H9 (cell line): Measurements from ENCODE around the gene WRAP73. TPM values are rescaled to one million over a fixed set of nuclear protein-coding genes. Genes with fewer than 3 reads are reported as not detected.

ENCODE experiments used
- DNase-seq: peaks from one replicate; pipeline ENCODE4 v3.0.0-alpha.2; 2017
- H2AFZ ChIP-seq: one replicate; pipeline ENCODE4 v1.6.1; 2013; ENCODE audit warnings: mild to moderate bottlenecking, low read length, control low read depth, moderate library complexity
- H2AK5ac ChIP-seq: 2 replicates; pipeline ENCODE4 v1.6.1; 2013; ENCODE audit warnings: low read length, control low read depth, mixed read lengths; ENCODE audit not compliant: insufficient read length
- H2BK120ac ChIP-seq: one replicate; pipeline ENCODE4 v1.6.1; 2013; ENCODE audit warnings: low read depth, mild to moderate bottlenecking, low read length, control low read depth, inconsistent platforms; ENCODE audit not compliant: poor library complexity, severe bottlenecking
- H2BK12ac ChIP-seq: 2 replicates; pipeline ENCODE4 v1.6.1; 2013; ENCODE audit warnings: low read length, control low read depth, mixed read lengths, low read depth; ENCODE audit not compliant: insufficient read length
- H2BK15ac ChIP-seq: 2 replicates; pipeline ENCODE4 v1.6.1; 2013; ENCODE audit warnings: low read depth, low read length, control low read depth
- H2BK20ac ChIP-seq: one replicate; pipeline ENCODE4 v1.6.1; 2013; ENCODE audit warnings: low read depth, mild to moderate bottlenecking, low read length, control low read depth, inconsistent platforms; ENCODE audit not compliant: poor library complexity, severe bottlenecking
- H2BK5ac ChIP-seq: 2 replicates; pipeline ENCODE4 v1.6.1; 2013; ENCODE audit warnings: low read length, control low read depth, mixed read lengths; ENCODE audit not compliant: insufficient read length
- H3K14ac ChIP-seq: 2 replicates; pipeline ENCODE4 v1.6.1; 2013; ENCODE audit warnings: low read length, control low read depth; ENCODE audit not compliant: insufficient read depth
- H3K18ac ChIP-seq: 2 replicates; pipeline ENCODE4 v1.6.1; 2013; ENCODE audit warnings: low read depth, mild to moderate bottlenecking, mixed read lengths, low read length, control low read depth; ENCODE audit not compliant: insufficient read length
- H3K23ac ChIP-seq: 2 replicates; pipeline ENCODE4 v1.6.1; 2013; ENCODE audit warnings: low read length, control low read depth, mixed read lengths, low read depth; ENCODE audit not compliant: insufficient read length
- H3K23me2 ChIP-seq: 2 replicates; pipeline ENCODE4 v1.6.1; 2013; ENCODE audit warnings: low read depth, mild to moderate bottlenecking, mixed read lengths, low read length, control low read depth; ENCODE audit not compliant: insufficient read length, poor library complexity, severe bottlenecking
- H3K27ac ChIP-seq: 2 replicates; pipeline ENCODE4 v1.5.1; 2013; ENCODE audit warnings: low read length, control low read depth, mixed read lengths, low read depth; ENCODE audit not compliant: insufficient read length
- H3K27me3 ChIP-seq: 2 replicates; pipeline ENCODE4 v1.6.1; 2013; ENCODE audit warnings: low read length, control low read depth, inconsistent platforms; ENCODE audit not compliant: insufficient read depth
- H3K4ac ChIP-seq: 2 replicates; pipeline ENCODE4 v1.6.1; 2013; ENCODE audit warnings: low read depth, mild to moderate bottlenecking, control low read depth, inconsistent platforms, low read length, moderate library complexity
- H3K4me1 ChIP-seq: 2 replicates; pipeline ENCODE4 v1.6.1; 2013; ENCODE audit warnings: low read length, control low read depth, inconsistent platforms; ENCODE audit not compliant: insufficient read depth
- H3K4me2 ChIP-seq: 2 replicates; pipeline ENCODE4 v1.6.1; 2013; ENCODE audit warnings: low read length, control low read depth, mixed read lengths; ENCODE audit not compliant: insufficient read length, insufficient read depth
- H3K56ac ChIP-seq: 2 replicates; pipeline ENCODE4 v1.6.1; 2013; ENCODE audit warnings: low read depth, mild to moderate bottlenecking, mixed read lengths, low read length, control low read depth; ENCODE audit not compliant: insufficient read length
- H3K79me1 ChIP-seq: 2 replicates; pipeline ENCODE4 v1.6.1; 2013; ENCODE audit warnings: low read depth, mild to moderate bottlenecking, moderate library complexity, low read length, control low read depth, inconsistent platforms; ENCODE audit not compliant: insufficient read depth, poor library complexity, severe bottlenecking
- H3K79me2 ChIP-seq: 2 replicates; pipeline ENCODE4 v1.6.1; 2013; ENCODE audit warnings: low read length, control low read depth, inconsistent platforms; ENCODE audit not compliant: insufficient read depth
- H3K9ac ChIP-seq: 2 replicates; pipeline ENCODE4 v1.6.1; 2013; ENCODE audit warnings: low read length, control low read depth, mixed read lengths; ENCODE audit not compliant: insufficient read length; ENCODE audit errors: extremely low read depth
- H3K9me3 ChIP-seq: one replicate; pipeline ENCODE4 v1.6.1; 2013; ENCODE audit warnings: low read depth, low read length, inconsistent platforms; ENCODE audit not compliant: control insufficient read depth
- H3T11ph ChIP-seq: one replicate; pipeline ENCODE4 v1.6.1; 2013; ENCODE audit warnings: mild to moderate bottlenecking, low read length, control low read depth, inconsistent platforms
- H4K20me1 ChIP-seq: one replicate; pipeline ENCODE4 v1.6.1; 2013; ENCODE audit not compliant: control insufficient read depth, insufficient read length, insufficient read depth
- H4K5ac ChIP-seq: 2 replicates; pipeline ENCODE4 v1.6.1; 2013; ENCODE audit warnings: low read depth, mild to moderate bottlenecking, mixed read lengths, low read length, control low read depth; ENCODE audit not compliant: insufficient read length
- H4K8ac ChIP-seq: replicated peaks from 2 replicates; pipeline ENCODE4 v1.6.1; 2013; ENCODE audit warnings: low read length, control low read depth, mixed read lengths, low read depth; ENCODE audit not compliant: insufficient read length
- H4K91ac ChIP-seq: 2 replicates; pipeline ENCODE4 v1.6.1; 2013; ENCODE audit warnings: low read depth, mild to moderate bottlenecking, moderate library complexity, mixed read lengths, low read length, control low read depth; ENCODE audit not compliant: insufficient read length
- H3K27ac Mint-ChIP-seq, 3 experiments: 2 replicates in 2 of 3; 3 replicates in 1 of 3; pipeline ENCODE4 v1.8.0; 2020 to 2021; ENCODE audit warnings: mixed read lengths in 3 of 3, mild to moderate bottlenecking in 1 of 3, moderate library complexity in 1 of 3
- H3K27me3 Mint-ChIP-seq: 2 replicates; pipeline ENCODE4 v1.8.0; 2021; ENCODE audit warnings: low read depth, mild to moderate bottlenecking, moderate library complexity, mixed read lengths
- H3K36me3 Mint-ChIP-seq, 3 experiments: 2 replicates in 2 of 3; 3 replicates in 1 of 3; pipeline ENCODE4 v1.8.0; 2020 to 2021; ENCODE audit warnings: low read depth in 3 of 3, mixed read lengths in 3 of 3; ENCODE audit not compliant: insufficient read depth in 1 of 3
- H3K4me1 Mint-ChIP-seq, 2 experiments: 2 replicates each; pipeline ENCODE4 v1.8.0; 2020; ENCODE audit warnings: mixed read lengths in 2 of 2
- H3K4me3 Mint-ChIP-seq, 2 experiments: 2 replicates in 1 of 2; 3 replicates in 1 of 2; pipeline ENCODE4 v1.8.0; 2020 to 2021; ENCODE audit warnings: mild to moderate bottlenecking in 2 of 2, mixed read lengths in 2 of 2, moderate library complexity in 1 of 2
- H3K9me3 Mint-ChIP-seq, 2 experiments: 2 replicates in 1 of 2; 3 replicates in 1 of 2; pipeline ENCODE4 v1.8.0; 2020; ENCODE audit warnings: mild to moderate bottlenecking in 2 of 2, mixed read lengths in 2 of 2, moderate library complexity in 1 of 2
- WGBS: extraction: QIAGEN DNeasy Blood & Tissue Kit; methylation state at CpG from one replicate; pipeline ENCODE4 v1.1.7; 2013; ENCODE audit warnings: missing lambda C conversion rate, low lambda C conversion rate, mixed read lengths; ENCODE audit not compliant: insufficient read length; ENCODE audit errors: extremely low coverage; 5-methylcytosine and 5-hydroxymethylcytosine counted together
- total RNA-seq: library from RNA; stranded (reverse); gene quantifications from 2 replicates; pipeline ENCODE4 v1.2.1, GENCODE V29; 2021
- TF ChIP-seq, protein P1 (sequence below): fragments of 200-600 bp; sonication (generic); conservative IDR thresholded peaks from 3 replicates; pipeline ENCODE4 v1.8.0; 2021; ENCODE audit warnings: antibody characterized with exemption, mild to moderate bottlenecking

Gene WRAP73
- total RNA-seq, 1 experiment from 2014 or later = 28.4 TPM

DNA sequence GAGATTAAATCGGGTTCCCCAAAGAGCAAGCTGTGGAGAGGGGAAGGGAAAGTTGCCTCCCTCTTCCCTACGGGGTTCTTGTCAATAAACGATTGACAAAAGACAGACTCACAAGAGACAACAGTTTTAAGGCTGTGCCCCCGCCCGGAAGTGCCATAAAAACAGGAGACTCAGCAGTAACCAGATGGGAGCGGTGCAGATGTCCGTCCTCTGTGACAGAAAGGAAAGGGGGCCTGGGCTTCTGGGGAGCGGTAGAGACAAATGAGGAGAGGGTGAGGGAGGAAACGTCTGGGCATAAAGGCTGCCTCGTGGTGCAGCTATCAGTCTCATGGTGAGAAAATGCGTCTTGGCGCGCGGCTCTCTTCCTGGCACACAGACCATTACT, 8.3 kb upstream of the WRAP73 start:
- Histone ChIP-seq H3K4me1 (no peaks in the 10 kb centered on the region), H3K27ac (no peak overlapping the region), H2BK120ac (no peak overlapping the region), H2AFZ (no peak overlapping the region), H3K9ac (no peak overlapping the region), H3K79me2 (no peaks in the 10 kb centered on the region), H3K23ac (no peak overlapping the region), H4K20me1 (no peaks in the 10 kb centered on the region), H3T11ph (no peak overlapping the region), H4K5ac (no peak overlapping the region), H3K14ac (no peak overlapping the region; the same call in 1 of the 2 replicates), H2BK5ac (no peak overlapping the region), H3K23me2 (no peaks in the 10 kb centered on the region), H2BK20ac (no peak overlapping the region), H3K27me3 (peaks cover 15% of the 10 kb centered on the region), H3K18ac (no peak overlapping the region), H2AK5ac (no peak overlapping the region), H4K91ac (no peak overlapping the region), H2BK12ac (no peak overlapping the region), H3K79me1 (no peaks in the 10 kb centered on the region), H3K56ac (no peak overlapping the region), H3K4ac (no peak overlapping the region), H3K9me3 (no peaks in the 10 kb centered on the region), H2BK15ac (no peak overlapping the region), H4K8ac (no peak overlapping the region), H3K4me2 (no peak overlapping the region)
- Mint-ChIP-seq H3K9me3 (peaks cover 0 to 2% of the 10 kb centered on the region in 2 experiments; a peak in 1 of 5 replicates), H3K36me3 (no peaks in the 10 kb centered on the region), H3K27me3 (peaks cover 79% of the 10 kb centered on the region), H3K27ac (no peak overlapping the region), H3K4me1 (peaks cover 16 to 21% of the 10 kb centered on the region in 2 experiments), H3K4me3 (no peak overlapping the region)
- no CpG with 5 or more reads among the region's 14 CpGs for WGBS
- TF ChIP-seq, protein P1, sequence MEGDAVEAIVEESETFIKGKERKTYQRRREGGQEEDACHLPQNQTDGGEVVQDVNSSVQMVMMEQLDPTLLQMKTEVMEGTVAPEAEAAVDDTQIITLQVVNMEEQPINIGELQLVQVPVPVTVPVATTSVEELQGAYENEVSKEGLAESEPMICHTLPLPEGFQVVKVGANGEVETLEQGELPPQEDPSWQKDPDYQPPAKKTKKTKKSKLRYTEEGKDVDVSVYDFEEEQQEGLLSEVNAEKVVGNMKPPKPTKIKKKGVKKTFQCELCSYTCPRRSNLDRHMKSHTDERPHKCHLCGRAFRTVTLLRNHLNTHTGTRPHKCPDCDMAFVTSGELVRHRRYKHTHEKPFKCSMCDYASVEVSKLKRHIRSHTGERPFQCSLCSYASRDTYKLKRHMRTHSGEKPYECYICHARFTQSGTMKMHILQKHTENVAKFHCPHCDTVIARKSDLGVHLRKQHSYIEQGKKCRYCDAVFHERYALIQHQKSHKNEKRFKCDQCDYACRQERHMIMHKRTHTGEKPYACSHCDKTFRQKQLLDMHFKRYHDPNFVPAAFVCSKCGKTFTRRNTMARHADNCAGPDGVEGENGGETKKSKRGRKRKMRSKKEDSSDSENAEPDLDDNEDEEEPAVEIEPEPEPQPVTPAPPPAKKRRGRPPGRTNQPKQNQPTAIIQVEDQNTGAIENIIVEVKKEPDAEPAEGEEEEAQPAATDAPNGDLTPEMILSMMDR = no peak
- DNase-seq = no peak
